HepG2 (cell line): ENCODE data around the gene HORMAD2. TPM values are rescaled to one million over a fixed set of nuclear protein-coding genes. Genes with fewer than 3 reads are reported as not detected.

ENCODE experiments used
- ATAC-seq: fragments of 200-7000 bp; cut with Tn5 transposase; 3 replicates; pipeline ENCODE4 v1.9.1; 2020; ENCODE audit warnings: mild to moderate bottlenecking, moderate library complexity
- BruUV-seq: library from RNA; stranded (reverse); fragments of 400-500 nt; replicated peaks from 2 replicates; lab custom pipeline; 2021; lab: Mats Ljungman, UMichigan
- CTCF ChIA-PET: fragments of 300-600 bp; formaldehyde crosslinking; extraction: SDS; loops from one replicate; lab custom pipeline; 2021; ENCODE audit warnings: low total read pairs, inconsistent platforms, low intra/inter-chr PET ratio; lab: Yijun Ruan, JAX
- POLR2A ChIA-PET: fragments of 350-600 bp; sonication (Branson Sonifier 250); formaldehyde crosslinking; loops from one replicate; lab custom pipeline; 2020; ENCODE audit warnings: antibody characterized with exemption, inconsistent platforms; lab: Yijun Ruan, JAX
- DNase-seq: peaks from one replicate; pipeline ENCODE4 v3.0.0-alpha.2; 2015; ENCODE audit warnings: low spot score
- FAIRE-seq: peaks from 3 replicates; lab custom pipeline; 2011; peaks lifted over from hg19 to GRCh38; lab: Jason Lieb, UNC
- H2AFZ ChIP-seq: one replicate; pipeline ENCODE4 v1.6.1; 2011; ENCODE audit warnings: low read length, inconsistent platforms
- H3K27ac ChIP-seq: fragments of 300-600 bp; 3 replicates; pipeline ENCODE4 v1.8.0; 2011; ENCODE audit warnings: mixed run types, mild to moderate bottlenecking, mixed read lengths, low read length, inconsistent platforms; ENCODE audit not compliant: insufficient read depth; ENCODE audit errors: extremely low read length
- H3K27me3 ChIP-seq, 2 experiments: fragments of 200-600 bp in 1 of 2; 2 replicates in 1 of 2; 3 replicates in 1 of 2; pipeline versions ENCODE4 v1.6.0 to v1.8.0; 2011; ENCODE audit warnings: low read length in 2 of 2, mild to moderate bottlenecking in 2 of 2, moderate library complexity in 2 of 2, inconsistent platforms in 1 of 2; ENCODE audit not compliant: insufficient read depth in 2 of 2, control insufficient read depth in 1 of 2
- H3K36me3 ChIP-seq, 2 experiments: fragments of 200-600 bp in 1 of 2; replicated peaks in 1 of 2; 2 replicates in 1 of 2; 3 replicates in 1 of 2; pipeline versions ENCODE4 v1.5.1 to v1.8.0; 2011; ENCODE audit warnings: low read length in 2 of 2, inconsistent platforms in 1 of 2; ENCODE audit not compliant: insufficient read depth in 2 of 2, control insufficient read depth in 1 of 2
- H3K4me1 ChIP-seq: 2 replicates; pipeline ENCODE4 v1.5.1; 2012; ENCODE audit warnings: low read length, inconsistent platforms; ENCODE audit not compliant: insufficient read depth
- H3K4me2 ChIP-seq: 2 replicates; pipeline ENCODE4 v1.6.0; 2011; ENCODE audit warnings: low read depth, low read length, inconsistent platforms
- H3K4me3 ChIP-seq, 3 experiments: fragments of 200-600 bp in 1 of 3; sonication (generic), shearing (Covaris generic) in 1 of 3; replicated peaks in 1 of 3; 2 replicates each; pipeline ENCODE4 v1.5.1; 2011 to 2016; ENCODE audit warnings: low read length in 3 of 3, inconsistent platforms in 2 of 3, low read depth in 2 of 3, mild to moderate bottlenecking in 2 of 3, control low read depth in 1 of 3, mixed read lengths in 1 of 3; ENCODE audit not compliant: insufficient read depth in 1 of 3
- H3K79me2 ChIP-seq: one replicate; pipeline ENCODE4 v1.6.1; 2011; ENCODE audit warnings: low read length, inconsistent platforms; ENCODE audit not compliant: insufficient read depth
- H3K9ac ChIP-seq: 2 replicates; pipeline ENCODE4 v1.6.0; 2011; ENCODE audit warnings: mild to moderate bottlenecking, low read depth, low read length, inconsistent platforms; ENCODE audit not compliant: insufficient read depth
- H3K9me3 ChIP-seq: 2 replicates; pipeline ENCODE4 v1.5.1; 2012; ENCODE audit warnings: mild to moderate bottlenecking, low read length
- H4K20me1 ChIP-seq: 2 replicates; pipeline ENCODE4 v1.6.0; 2011; ENCODE audit warnings: inconsistent platforms, mild to moderate bottlenecking, low read length, moderate library complexity; ENCODE audit not compliant: insufficient read depth
- CEBPG ChIP-seq: IDR thresholded peaks from 2 replicates; pipeline ENCODE4 v1.6.1; 2016
- DNMT3B ChIP-seq: conservative IDR thresholded peaks from 2 replicates; pipeline ENCODE4 v1.6.1; 2016; ENCODE audit warnings: missing biosample characterization, control low read depth
- GABPB1 ChIP-seq: IDR thresholded peaks from 2 replicates; pipeline ENCODE4 v1.6.1; 2016; ENCODE audit warnings: mild to moderate bottlenecking, missing genetic modification reagents, moderate library complexity, missing compliant biosample characterization
- HOMEZ ChIP-seq: IDR thresholded peaks from 2 replicates; pipeline ENCODE4 v1.6.1; 2016; ENCODE audit warnings: low read depth
- KLF12 ChIP-seq: sonication (generic); formaldehyde crosslinking; IDR thresholded peaks from 2 replicates; pipeline ENCODE4 v1.4.0; 2020; ENCODE audit warnings: missing genetic modification reagents, borderline replicate concordance
- MLXIP ChIP-seq: sonication (generic); formaldehyde crosslinking; IDR thresholded peaks from 2 replicates; pipeline ENCODE4 v1.9.0; 2021; ENCODE audit warnings: missing genetic modification reagents, borderline replicate concordance
- POGZ ChIP-seq: sonication (generic); formaldehyde crosslinking; IDR thresholded peaks from 2 replicates; pipeline ENCODE4 v1.4.0; 2020; ENCODE audit warnings: mild to moderate bottlenecking, missing genetic modification reagents
- SMAD1 ChIP-seq: sonication (generic); formaldehyde crosslinking; IDR thresholded peaks from 2 replicates; pipeline ENCODE4 v1.4.0; 2020; ENCODE audit warnings: missing genetic modification reagents, low read depth, mild to moderate bottlenecking, borderline replicate concordance
- TERF1 ChIP-seq: sonication (generic); formaldehyde crosslinking; IDR thresholded peaks from 2 replicates; pipeline ENCODE4 v1.8.0; 2022; ENCODE audit warnings: mild to moderate bottlenecking, missing genetic modification reagents, moderate library complexity
- THYN1 ChIP-seq: sonication (generic); formaldehyde crosslinking; IDR thresholded peaks from 2 replicates; pipeline ENCODE4 v1.8.1; 2023; ENCODE audit warnings: low read depth, mild to moderate bottlenecking, moderate library complexity, missing genetic modification reagents, borderline replicate concordance
- ZBTB10 ChIP-seq: sonication (generic); formaldehyde crosslinking; IDR thresholded peaks from 2 replicates; pipeline ENCODE4 v1.4.0; 2020; ENCODE audit warnings: missing genetic modification reagents, borderline replicate concordance
- ZFP91 ChIP-seq: sonication (generic); formaldehyde crosslinking; IDR thresholded peaks from 2 replicates; pipeline ENCODE4 v1.9.0; 2022; ENCODE audit warnings: missing genetic modification reagents, mild to moderate bottlenecking, borderline replicate concordance
- ZNF577 ChIP-seq: sonication (generic); formaldehyde crosslinking; IDR thresholded peaks from 2 replicates; pipeline ENCODE4 v1.4.0; 2020; ENCODE audit warnings: mild to moderate bottlenecking, low read depth, missing genetic modification reagents, borderline replicate concordance
- ZNF703 ChIP-seq: sonication (generic); formaldehyde crosslinking; IDR thresholded peaks from 2 replicates; pipeline ENCODE4 v1.5.1; 2020; ENCODE audit warnings: missing genetic modification reagents, mild to moderate bottlenecking, moderate library complexity, borderline replicate concordance
- WGBS: methylation state at CpG from one replicate; pipeline ENCODE4 v1.1.6; 2017; ENCODE audit warnings: low lambda C conversion rate; 5-methylcytosine and 5-hydroxymethylcytosine counted together
- in situ Hi-C: cut with HindIII; loops from 2 replicates; pipeline ENCODE4 v1.10.0; 2017; ENCODE audit warnings: low pct_unique_long_range_greater_than_20kb; ENCODE audit not compliant: extremely low pct_ligation_motif_present
- intact Hi-C: fragments of 100-400 bp; cut with micrococcal nuclease; formaldehyde crosslinking; loops from one replicate; pipeline ENCODE4 v1.10.0; 2022; ENCODE audit not compliant: unreplicated experiment
- polyA plus RNA-seq, 8 experiments: library from polyadenylated mRNA; depleted of rRNA in 3 of 8; stranded (reverse) in 7 of 8; unstranded in 1 of 8; fragments of >200 nt; fragmentation: Illumina TruSeq in 4 of 8; extraction: Trizol in 4 of 8; gene quantifications; 2 replicates each; pipeline versions ENCODE4 v1.2.1 to v1.2.3, GENCODE V29; 2011 to 2016; ENCODE audit warnings: low read depth in 4 of 8, missing spikeins in 1 of 8, mixed read lengths in 1 of 8; ENCODE audit not compliant: insufficient read depth in 1 of 8
- total RNA-seq, 5 experiments: library from RNA; depleted of rRNA; stranded (reverse); fragments of >200 nt; fragmentation: Illumina TruSeq; extraction: Trizol; gene quantifications; 2 replicates each; pipeline ENCODE4 v1.2.3, GENCODE V29; 2016; ENCODE audit warnings: low read depth in 1 of 5

The HORMAD2 gene
- total and polyA plus RNA-seq, 2 of the 13 experiments (the other 11 are each of a cell fraction or from before 2014, with no cell fraction given) = not detected

- H4K20me1 ChIP-seq = no peaks in the 10 kb centered on the region
- TF ChIP-seq CEBPG (no peak), THYN1 (CRISPR knock-in tag) (no peak), MLXIP (no peak), TERF1 (no peak), ZNF703 (CRISPR knock-in tag) (no peak), ZFP91 (CRISPR knock-in tag) (no peak), KLF12 (CRISPR knock-in tag) (no peak), DNMT3B (no peak), ZBTB10 (CRISPR knock-in tag) (no peak), HOMEZ (CRISPR knock-in tag) (no peak), ZNF577 (CRISPR knock-in tag) (no peak), POGZ (no peak), GABPB1 (CRISPR knock-in tag) (no peak), SMAD1 (CRISPR knock-in tag) (no peak)
- no peak overlapping the region for H3K4me2 ChIP-seq
- FAIRE-seq (no peak), ATAC-seq (no peak), DNase-seq (no peak)
- H3K4me3 ChIP-seq = no peak overlapping the region
- intact Hi-C loops = no loop called here
- H3K27ac ChIP-seq = no peak overlapping the region
- H3K9me3 ChIP-seq = no peaks in the 10 kb centered on the region
- POLR2A ChIA-PET = no interaction called here
- CTCF ChIA-PET = no interaction called here
- no peaks in the 10 kb centered on the region for H3K4me1 ChIP-seq
- BruUV-seq = no TSS peak
- no peaks in the 10 kb centered on the region for H3K79me2 ChIP-seq
- 95% methylated on average over 3 of the region's 3 CpGs for WGBS
- no peaks in the 10 kb centered on the region; a peak in 1 of 5 replicates for H3K27me3 ChIP-seq
- no peak overlapping the region for H3K9ac ChIP-seq
- no peak overlapping the region for H2AFZ ChIP-seq
- in situ Hi-C loops = no loop called here
- peaks cover 1 to 8% of the 10 kb centered on the region in 2 experiments; a peak in 2 of 5 replicates for H3K36me3 ChIP-seq
Observed at GRCh38 chr22:30031328-30031727, 48.9 kb upstream of the HORMAD2 start.
